HFFc6 (cell line): ENCODE data around the gene KRT16. TPM values are rescaled to one million over a fixed set of nuclear protein-coding genes. Genes with fewer than 3 reads are reported as not detected.
"Not testable (repeated sequence)": the region's sequence is repeated elsewhere in the genome, so short reads cannot be mapped to it uniquely, and the experiment has no call there.

Experiments
- DNase-seq: peaks from one replicate; pipeline ENCODE4 v3.0.0-alpha.2; 2018
- H3K27ac Mint-ChIP-seq: 2 replicates; pipeline ENCODE4 v1.8.0; 2020; ENCODE audit warnings: mild to moderate bottlenecking, mixed read lengths
- H3K27me3 Mint-ChIP-seq: 2 replicates; pipeline ENCODE4 v1.8.0; 2021; ENCODE audit warnings: mild to moderate bottlenecking, moderate library complexity, mixed read lengths; ENCODE audit not compliant: insufficient read depth
- H3K36me3 Mint-ChIP-seq: 2 replicates; pipeline ENCODE4 v1.8.0; 2021; ENCODE audit warnings: low read depth, mixed read lengths
- H3K4me1 Mint-ChIP-seq: 2 replicates; pipeline ENCODE4 v1.8.0; 2020; ENCODE audit warnings: low read depth, mixed read lengths
- H3K4me3 Mint-ChIP-seq: 2 replicates; pipeline ENCODE4 v1.8.0; 2020; ENCODE audit warnings: mild to moderate bottlenecking, moderate library complexity, mixed read lengths
- H3K9me3 Mint-ChIP-seq: 2 replicates; pipeline ENCODE4 v1.8.0; 2020; ENCODE audit warnings: mild to moderate bottlenecking, mixed read lengths
- CTCF ChIP-seq: fragments of 200-600 bp; sonication (generic); IDR thresholded peaks from 2 replicates; pipeline ENCODE4 v1.5.0; 2021; ENCODE audit warnings: antibody characterized with exemption, mild to moderate bottlenecking
- total RNA-seq, 6 experiments: library from RNA; stranded (reverse); fragmentation: NEBNext Ultra II Directional; extraction: Animal tissue kit (Norgen Biotek cat#: 25700); gene quantifications; 2 replicates in 1 of 6; 3 replicates in 5 of 6; pipeline ENCODE4 v1.2.3, GENCODE V29; 2021

Gene KRT16
- total RNA-seq, 6 experiments from 2014 or later, result 0.11 to 0.47 (median 0.17) TPM; not detected in 2

- Mint-ChIP-seq H3K9me3 (no peaks in the 10 kb centered on the region), H3K4me3 (no peak overlapping the region), H3K27me3 (peaks cover 27% of the 10 kb centered on the region), H3K27ac (no peak overlapping the region), H3K36me3 (no peaks in the 10 kb centered on the region), H3K4me1 (peaks cover 18% of the 10 kb centered on the region)
- TF ChIP-seq CTCF, result no peak
- no peak for DNase-seq
These were observed 13.0 kb upstream of the KRT16 start for GRCh38 chr17:41625602-41626001.

- Mint-ChIP-seq H3K4me1 (peaks cover 18% of the 10 kb centered on the region), H3K4me3 (no peak within 1 kb of the TSS)
These were observed 11.9 kb upstream of the KRT16 start, which contains the start of gene KRT17 for GRCh38 chr17:41624208-41625101. KRT17 (minus strand) TSS chr17:41624575; CDS start chr17:41624509, 66 bp downstream.

GRCh38 chr17:41623184-41623861 is 10.8 kb upstream of the KRT16 start:
- peaks cover 18% of the 10 kb centered on the region for H3K4me1 Mint-ChIP-seq
- not testable (repeated sequence) for H3K27ac Mint-ChIP-seq, H3K9me3 Mint-ChIP-seq, H3K4me3 Mint-ChIP-seq, H3K36me3 Mint-ChIP-seq
- peaks cover 27% of the 10 kb centered on the region for H3K27me3 Mint-ChIP-seq
- DNase-seq, result peak; percentile 2

More at GRCh38 chr17:41624208-41625101, 11.9 kb upstream of the KRT16 start, which contains the start of gene KRT17:
- Mint-ChIP-seq H3K36me3 (no peaks in the 10 kb centered on the region), H3K27me3 (peaks cover 32% of the 10 kb centered on the region), H3K9me3 (no peaks in the 10 kb centered on the region), H3K27ac (no peak within 1 kb of the TSS)
- no peak for DNase-seq
- TF ChIP-seq CTCF, result no peak

- H3K27ac Mint-ChIP-seq, H3K9me3 Mint-ChIP-seq, H3K4me3 Mint-ChIP-seq, DNase-seq, H3K36me3 Mint-ChIP-seq: not testable (repeated sequence)
- peaks cover 18% of the 10 kb centered on the region for H3K4me1 Mint-ChIP-seq
- peaks cover 30% of the 10 kb centered on the region for H3K27me3 Mint-ChIP-seq
These were observed 10.0 kb upstream of the KRT16 start for GRCh38 chr17:41622340-41623183.

GRCh38 chr17:41621916-41622315 is 9.3 kb upstream of the KRT16 start:
- DNase-seq, result no peak
- no peak for TF ChIP-seq CTCF
- Mint-ChIP-seq H3K27ac (no peak overlapping the region), H3K4me1 (peaks cover 18% of the 10 kb centered on the region), H3K4me3 (no peak overlapping the region), H3K27me3 (peaks cover 31% of the 10 kb centered on the region), H3K9me3 (no peaks in the 10 kb centered on the region), H3K36me3 (no peaks in the 10 kb centered on the region)

GRCh38 chr17:41621435-41621817 is 8.9 kb upstream of the KRT16 start:
- H3K27ac Mint-ChIP-seq, H3K36me3 Mint-ChIP-seq, H3K4me3 Mint-ChIP-seq, H3K9me3 Mint-ChIP-seq, DNase-seq: not testable (repeated sequence)
- Mint-ChIP-seq H3K27me3 (peaks cover 35% of the 10 kb centered on the region), H3K4me1 (peaks cover 18% of the 10 kb centered on the region)
